GM12878 (cell line): ENCODE results near the gene P3H2. TPM values are rescaled to one million over a fixed set of nuclear protein-coding genes. Genes with fewer than 3 reads are reported as not detected.

Source experiments
- ATAC-seq: fragments of 200-7000 bp; cut with Tn5 transposase; 3 replicates; pipeline ENCODE4 v1.9.1; 2020; ENCODE audit warnings: mild to moderate bottlenecking, moderate library complexity
- BruUV-seq: library from RNA; stranded (reverse); fragments of 400-500 nt; replicated peaks from 2 replicates; lab custom pipeline; 2021; lab: Mats Ljungman, UMichigan
- CTCF ChIA-PET: fragments of 300-600 bp; sonication (Branson Sonifier 250); formaldehyde crosslinking; extraction: SDS; loops from one replicate; lab custom pipeline; 2021; ENCODE audit warnings: inconsistent platforms; lab: Yijun Ruan, JAX
- POLR2A ChIA-PET: fragments of 350-600 bp; formaldehyde crosslinking; extraction: SDS; loops from one replicate; lab custom pipeline; 2021; ENCODE audit warnings: inconsistent platforms; lab: Charles Lee
- RAD21 ChIA-PET: fragments of 300-600 bp; sonication (Branson Sonifier 250); formaldehyde crosslinking; loops from one replicate; lab custom pipeline; 2023; ENCODE audit warnings: antibody characterized with exemption; ENCODE audit not compliant: unreplicated experiment; lab: Charles Lee
- SMC1A ChIA-PET: fragments of 300-600 bp; sonication (Branson Sonifier 250); formaldehyde crosslinking; loops from one replicate; lab custom pipeline; 2023; ENCODE audit not compliant: unreplicated experiment, uncharacterized antibody; lab: Charles Lee
- DNase-seq: peaks from one replicate; pipeline ENCODE4 v3.0.0-alpha.2; 2011; ENCODE audit warnings: low read depth, low spot score
- FAIRE-seq: peaks from 3 replicates; lab custom pipeline; 2011; peaks lifted over from hg19 to GRCh38; lab: Jason Lieb, UNC
- H2AFZ ChIP-seq: 2 replicates; pipeline ENCODE4 v1.6.0; 2011; ENCODE audit warnings: low read depth, low read length, control low read depth; ENCODE audit not compliant: control insufficient read depth
- H3K27ac ChIP-seq: 2 replicates; pipeline ENCODE4 v1.5.1; 2011; ENCODE audit warnings: control low read depth; ENCODE audit not compliant: control insufficient read depth, insufficient read depth
- H3K27me3 ChIP-seq, 2 experiments: replicated peaks in 1 of 2; 2 replicates each; pipeline versions ENCODE4 v1.6.0 to v1.6.1; 2011; ENCODE audit warnings: low read length in 1 of 2; ENCODE audit not compliant: control insufficient read depth in 2 of 2, insufficient read depth in 2 of 2
- H3K36me3 ChIP-seq, 2 experiments: 2 replicates each; pipeline ENCODE4 v1.5.1; 2011; ENCODE audit warnings: low read length in 1 of 2; ENCODE audit not compliant: control insufficient read depth in 2 of 2, insufficient read depth in 2 of 2
- H3K4me1 ChIP-seq: 2 replicates; pipeline ENCODE4 v1.6.1; 2011; ENCODE audit warnings: mild to moderate bottlenecking, low read length, moderate library complexity, mixed read lengths; ENCODE audit not compliant: control insufficient read depth, insufficient read depth
- H3K4me2 ChIP-seq: 2 replicates; pipeline ENCODE4 v1.6.0; 2011; ENCODE audit warnings: control low read depth; ENCODE audit not compliant: control insufficient read depth, insufficient read depth
- H3K4me3 ChIP-seq: fragments of 200-600 bp; sonication (generic); 2 replicates; pipeline ENCODE4 v1.5.1; 2016
- H3K79me2 ChIP-seq: 2 replicates; pipeline ENCODE4 v1.6.0; 2011; ENCODE audit warnings: low read length; ENCODE audit not compliant: control insufficient read depth, insufficient read depth
- H3K9ac ChIP-seq: 2 replicates; pipeline ENCODE4 v1.8.0; 2011; ENCODE audit warnings: low read length, control low read depth, mixed read lengths; ENCODE audit not compliant: control insufficient read depth, insufficient read depth
- H3K9me3 ChIP-seq: replicated peaks from 3 replicates; pipeline ENCODE4 v1.5.1; 2011; ENCODE audit warnings: mild to moderate bottlenecking, low read length; ENCODE audit not compliant: control insufficient read depth, insufficient read depth
- H4K20me1 ChIP-seq: 2 replicates; pipeline ENCODE4 v1.6.0; 2011; ENCODE audit not compliant: control insufficient read depth, insufficient read depth
- EP300 ChIP-seq, 2 experiments: fragments of 150-350 bp in 1 of 2; IDR thresholded peaks; 2 replicates each; pipeline ENCODE4 v1.6.1; 2011 to 2012; ENCODE audit warnings: low read depth in 2 of 2, low read length in 2 of 2, borderline replicate concordance in 1 of 2, improper control_type of control experiment in 1 of 2, inconsistent platforms in 1 of 2; ENCODE audit not compliant: control insufficient read depth in 1 of 2
- POLR2AphosphoS5 ChIP-seq: IDR thresholded peaks from 2 replicates; pipeline ENCODE4 v1.6.1; 2011; ENCODE audit warnings: mild to moderate bottlenecking, low read length, inconsistent platforms
- TCF3 ChIP-seq: IDR thresholded peaks from 2 replicates; pipeline ENCODE4 v1.6.1; 2012; ENCODE audit warnings: low read depth, mild to moderate bottlenecking, low read length, borderline replicate concordance; ENCODE audit not compliant: insufficient read depth
- whole genome bisulfite sequencing: methylation state at CpG from one replicate; pipeline ENCODE4 v1.1.6; 2016; ENCODE audit warnings: low lambda C conversion rate; ENCODE audit not compliant: insufficient replicate concordance, insufficient coverage; ENCODE audit errors: missing lambda C conversion rate; 5-methylcytosine and 5-hydroxymethylcytosine counted together
- in situ Hi-C: fragments of 300-500 bp; cut with MboI; formaldehyde crosslinking; loops from 9 replicates; pipeline ENCODE4 v1.14.3; 2018; ENCODE audit warnings: mixed read lengths
- intact Hi-C: fragments of 100-400 bp; cut with micrococcal nuclease; formaldehyde crosslinking; loops from one replicate; pipeline ENCODE4 v1.14.2; 2022; ENCODE audit not compliant: unreplicated experiment
- polyA plus RNA-seq, 11 experiments: library from polyadenylated mRNA; depleted of rRNA in 4 of 11; unstranded in 6 of 11; stranded (reverse) in 5 of 11; fragments of >200 nt; fragmentation: Nextera tagmentation in 4 of 11; fragmentation: Illumina TruSeq in 1 of 11; extraction: Ambion mirVana in 4 of 11; extraction: Trizol in 1 of 11; gene quantifications; 1 replicate in 1 of 11; 2 replicates in 10 of 11; pipeline versions ENCODE4 v1.2.1 to v1.2.3, GENCODE V29; 2011 to 2016; ENCODE audit warnings: inconsistent platforms in 2 of 11, missing spikeins in 2 of 11, low read depth in 1 of 11
- total RNA-seq, 4 experiments: library from RNA; depleted of rRNA in 3 of 4; stranded (reverse); fragments of >200 nt in 3 of 4; fragmentation: Illumina TruSeq in 1 of 4; extraction: Trizol in 1 of 4; gene quantifications; 2 replicates each; pipeline versions ENCODE4 v1.2.1 to v1.2.3, GENCODE V29; 2013 to 2021
- TF ChIP-seq, protein P1 (sequence below): fragments of 450-650 bp; IDR thresholded peaks from 2 replicates; pipeline ENCODE4 v1.6.1; 2017; ENCODE audit warnings: low read depth, mild to moderate bottlenecking, moderate library complexity

The P3H2 gene
- total and polyA plus RNA-seq, 10 of the 15 experiments (the other 5 are each of a cell fraction or from before 2014, with no cell fraction given): 27.0 to 97.6 (median 83.2) TPM

DNA sequence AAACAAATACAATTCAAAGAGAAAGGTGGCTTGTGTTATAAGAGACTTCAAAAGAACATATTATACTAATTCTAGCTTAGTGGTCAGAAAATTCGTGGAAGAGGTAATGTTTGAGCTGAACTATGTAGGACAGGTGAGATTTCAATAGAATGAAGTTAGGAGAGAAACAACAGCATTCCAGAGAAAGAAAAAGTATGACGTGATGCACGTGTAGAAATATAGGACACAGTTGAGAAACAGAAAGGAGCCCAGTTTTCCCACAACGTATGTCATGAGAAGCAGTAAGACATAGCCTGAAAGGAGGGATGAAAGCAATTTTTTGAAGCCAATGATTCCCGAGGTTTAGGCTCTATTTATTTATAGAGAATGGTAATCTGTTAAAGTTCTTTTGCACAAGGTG lies 18.7 kb upstream of the P3H2 start:
- no peak for FAIRE-seq

DNA sequence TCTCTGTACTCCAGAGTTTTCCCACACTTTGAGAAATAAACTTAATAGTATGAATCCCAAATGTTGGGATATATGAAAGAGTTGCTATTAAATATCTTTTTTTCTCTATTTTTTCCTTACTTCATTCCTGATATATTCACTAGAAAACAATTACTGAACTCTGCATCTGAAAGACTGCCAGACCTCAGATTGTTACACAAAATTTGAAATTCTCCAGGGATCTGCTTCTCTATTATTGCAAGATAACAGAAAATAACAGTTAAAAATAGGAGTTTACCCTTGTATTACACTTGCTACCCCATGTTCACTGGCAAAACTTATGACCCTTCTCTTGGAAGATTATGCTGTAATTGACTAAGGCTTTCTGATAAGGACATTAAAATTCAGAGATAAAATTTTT lies 11.7 kb upstream of the P3H2 start:
- H3K4me1 ChIP-seq: no peaks in the 10 kb centered on the region
- no peak for TF ChIP-seq EP300 (IDR thresholded peaks at IDR 0.05; ENCODE audit: borderline replicate concordance in 1 of 2, control insufficient read depth in 1 of 2, low read depth in 2 of 2, low read length in 2 of 2)
- no peaks in the 10 kb centered on the region for H3K9me3 ChIP-seq
- no peak overlapping the region for H3K4me3 ChIP-seq
- no peak for FAIRE-seq
- no peak overlapping the region for H3K9ac ChIP-seq
- H4K20me1 ChIP-seq: no peaks in the 10 kb centered on the region
- in situ Hi-C loops: no loop called here
- POLR2A ChIA-PET: interaction anchor here (1.2 kb wide), 1 partner anchor 13 kb away, joined by 6 read pairs; no protein-coding TSS in a partner anchor
- H3K79me2 ChIP-seq: no peaks in the 10 kb centered on the region
- SMC1A ChIA-PET: interaction anchor here (1.1 to 1.9 kb wide), 4 partner anchors 11 to 190 kb away, joined by 3 to 8 read pairs (median 4); partner anchors contain the start of genes CLDN1 and P3H2
- no peak overlapping the region for H2AFZ ChIP-seq
- no peak for ATAC-seq
- no peaks in the 10 kb centered on the region for H3K27me3 ChIP-seq
- CTCF ChIA-PET: interaction anchor here (1.0 to 2.0 kb wide), 2 partner anchors 10 to 11 kb away, joined by 4 to 9 read pairs; no protein-coding TSS in a partner anchor
- BruUV-seq: no TSS peak
- H3K36me3 ChIP-seq: no peaks in the 10 kb centered on the region
- no peak overlapping the region for H3K27ac ChIP-seq
- intact Hi-C loops: no loop called here
- no peak overlapping the region for H3K4me2 ChIP-seq
- no peak for DNase-seq
- RAD21 ChIA-PET: no interaction called here

More for the DNA sequence above, 18.7 kb upstream of the P3H2 start:
- ChIA-PET POLR2A (no interaction called here), RAD21 (no interaction called here), CTCF (interaction anchor here (0.6 to 1.4 kb wide), 2 partner anchors 8 to 799 kb away, joined by 3 to 4 read pairs; no protein-coding TSS in a partner anchor), SMC1A (interaction anchor here (1.4 to 3.3 kb wide), 2 partner anchors 9 to 13 kb away, joined by 3 to 16 read pairs; no protein-coding TSS in a partner anchor)
- no peak overlapping the region for H3K4me3 ChIP-seq
- ATAC-seq: no peak
- no peaks in the 10 kb centered on the region for H3K4me1 ChIP-seq
- WGBS: 24% methylated on average over 5 of the region's 5 CpGs
- no peaks in the 10 kb centered on the region for H3K9me3 ChIP-seq
- H3K79me2 ChIP-seq: no peaks in the 10 kb centered on the region
- no peaks in the 10 kb centered on the region for H4K20me1 ChIP-seq
- H3K27ac ChIP-seq: no peak overlapping the region
- no peaks in the 10 kb centered on the region for H3K27me3 ChIP-seq
- no peak overlapping the region for H2AFZ ChIP-seq
- no peaks in the 10 kb centered on the region for H3K36me3 ChIP-seq
- H3K4me2 ChIP-seq: no peak overlapping the region
- in situ Hi-C loops: no loop called here
- DNase-seq: no peak
- BruUV-seq: no TSS peak
- intact Hi-C loops: no loop called here
- TF ChIP-seq POLR2AphosphoS5 (no peak), TCF3 (no peak)
- TF ChIP-seq, protein P1, sequence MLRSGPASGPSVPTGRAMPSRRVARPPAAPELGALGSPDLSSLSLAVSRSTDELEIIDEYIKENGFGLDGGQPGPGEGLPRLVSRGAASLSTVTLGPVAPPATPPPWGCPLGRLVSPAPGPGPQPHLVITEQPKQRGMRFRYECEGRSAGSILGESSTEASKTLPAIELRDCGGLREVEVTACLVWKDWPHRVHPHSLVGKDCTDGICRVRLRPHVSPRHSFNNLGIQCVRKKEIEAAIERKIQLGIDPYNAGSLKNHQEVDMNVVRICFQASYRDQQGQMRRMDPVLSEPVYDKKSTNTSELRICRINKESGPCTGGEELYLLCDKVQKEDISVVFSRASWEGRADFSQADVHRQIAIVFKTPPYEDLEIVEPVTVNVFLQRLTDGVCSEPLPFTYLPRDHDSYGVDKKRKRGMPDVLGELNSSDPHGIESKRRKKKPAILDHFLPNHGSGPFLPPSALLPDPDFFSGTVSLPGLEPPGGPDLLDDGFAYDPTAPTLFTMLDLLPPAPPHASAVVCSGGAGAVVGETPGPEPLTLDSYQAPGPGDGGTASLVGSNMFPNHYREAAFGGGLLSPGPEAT: no peak
- TF ChIP-seq, all 136 proteins: peak for 0
- no peak overlapping the region for H3K9ac ChIP-seq
